HUDEP-2 (cell line): ENCODE results near the gene CALCOCO1.

Experiments
- DNase-seq, 76 experiments: peaks; one replicate each; lab custom pipeline; 2025; ENCODE audit not compliant: unreplicated experiment in 76 of 76; lab: John Stamatoyannopoulos, UW

Gene CALCOCO1

DNA sequence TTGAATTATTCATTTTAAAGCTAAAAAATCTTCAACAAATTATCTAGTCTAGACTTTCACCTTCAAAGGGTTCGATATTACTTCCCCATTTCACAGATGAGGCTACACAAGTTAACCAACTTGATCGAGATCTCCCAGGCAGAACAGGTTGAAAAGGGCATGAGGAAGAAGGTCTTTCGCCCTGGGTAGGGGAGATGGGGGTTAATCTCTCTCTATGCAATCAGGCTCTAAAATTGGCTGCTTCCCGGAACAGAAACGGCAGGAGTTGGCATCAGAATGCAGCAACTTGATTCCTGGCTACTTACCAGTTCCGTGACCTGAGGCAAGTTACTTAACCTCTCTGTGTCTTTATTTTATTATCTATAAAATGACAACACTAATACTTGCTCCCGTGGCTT is 26.9 kb upstream of the CALCOCO1 start:
- DNase-seq, result no peak

DNA sequence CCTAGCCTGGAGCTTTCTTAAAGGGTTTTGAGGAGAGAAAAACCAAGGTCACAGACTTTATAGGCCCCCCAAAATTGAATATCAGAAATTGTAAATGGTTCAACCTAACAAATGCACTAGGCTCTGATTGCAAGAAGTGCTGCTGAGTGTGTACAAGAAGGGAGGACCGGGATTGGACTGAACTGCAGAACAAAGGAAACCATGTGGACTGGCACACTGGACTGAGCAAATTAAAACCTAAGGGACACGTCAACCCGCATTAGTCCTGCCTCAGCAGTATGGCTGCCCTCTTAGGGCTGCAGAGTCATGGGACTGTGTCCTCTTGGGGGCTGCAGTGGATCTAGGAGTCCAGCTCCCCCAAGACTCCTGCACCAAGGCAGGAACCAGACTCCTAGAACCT is 25.4 kb upstream of the CALCOCO1 start:
- DNase-seq, result no peak

DNA sequence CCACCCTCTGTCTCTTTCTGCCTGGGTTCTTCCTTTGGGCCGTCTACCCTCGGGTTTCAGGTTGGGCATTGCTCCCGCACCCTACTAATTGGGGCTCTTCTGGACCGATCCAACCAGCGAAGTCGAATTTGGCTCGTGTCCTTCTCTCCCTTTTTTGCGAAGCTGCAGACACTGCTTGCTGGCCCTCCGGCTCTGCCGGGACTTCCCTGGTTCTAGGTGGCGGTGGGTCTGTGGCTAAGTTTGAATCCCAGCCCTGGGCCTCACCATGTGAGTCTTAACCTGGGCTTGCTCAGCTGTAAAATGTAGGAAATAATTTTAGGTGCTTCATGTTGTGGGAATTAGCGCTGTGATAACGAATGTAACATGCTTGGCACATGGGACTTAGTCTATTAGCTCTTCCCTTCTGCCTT is 24.9 kb upstream of the CALCOCO1 start:
- DNase-seq, result no peak

GRCh38 chr12:53751336-53752191 is 24.3 kb upstream of the CALCOCO1 start, which contains the start of gene CISTR:
CISTR (minus strand) TSS chr12:53751979.
- DNase-seq, result no peak

DNA sequence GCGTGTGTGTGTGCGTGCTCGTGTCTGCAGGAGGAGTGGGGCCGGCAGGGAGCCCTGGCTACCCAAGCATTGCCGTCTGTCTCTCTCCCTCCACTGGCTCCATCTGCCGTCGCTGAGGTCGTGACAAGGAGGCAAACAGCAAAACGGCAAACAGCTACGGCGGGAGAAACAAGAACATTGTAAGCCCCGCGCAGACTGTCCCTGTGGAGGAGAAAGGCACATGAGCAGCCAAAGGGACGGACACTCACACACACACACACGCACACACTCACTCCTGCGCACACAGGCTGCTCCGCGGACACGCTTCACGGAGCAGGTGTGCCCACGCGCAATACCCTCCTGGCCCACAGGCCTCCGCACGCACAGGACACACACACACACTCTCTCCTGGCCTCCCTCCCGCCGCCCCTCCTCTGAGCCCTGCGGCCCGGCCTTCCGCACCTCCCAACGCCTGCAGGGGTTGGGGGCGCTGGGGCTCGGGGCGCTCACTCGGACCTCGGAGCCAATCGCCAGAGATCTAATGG is 23.6 kb upstream of the CALCOCO1 start:
- no peak for DNase-seq

DNA sequence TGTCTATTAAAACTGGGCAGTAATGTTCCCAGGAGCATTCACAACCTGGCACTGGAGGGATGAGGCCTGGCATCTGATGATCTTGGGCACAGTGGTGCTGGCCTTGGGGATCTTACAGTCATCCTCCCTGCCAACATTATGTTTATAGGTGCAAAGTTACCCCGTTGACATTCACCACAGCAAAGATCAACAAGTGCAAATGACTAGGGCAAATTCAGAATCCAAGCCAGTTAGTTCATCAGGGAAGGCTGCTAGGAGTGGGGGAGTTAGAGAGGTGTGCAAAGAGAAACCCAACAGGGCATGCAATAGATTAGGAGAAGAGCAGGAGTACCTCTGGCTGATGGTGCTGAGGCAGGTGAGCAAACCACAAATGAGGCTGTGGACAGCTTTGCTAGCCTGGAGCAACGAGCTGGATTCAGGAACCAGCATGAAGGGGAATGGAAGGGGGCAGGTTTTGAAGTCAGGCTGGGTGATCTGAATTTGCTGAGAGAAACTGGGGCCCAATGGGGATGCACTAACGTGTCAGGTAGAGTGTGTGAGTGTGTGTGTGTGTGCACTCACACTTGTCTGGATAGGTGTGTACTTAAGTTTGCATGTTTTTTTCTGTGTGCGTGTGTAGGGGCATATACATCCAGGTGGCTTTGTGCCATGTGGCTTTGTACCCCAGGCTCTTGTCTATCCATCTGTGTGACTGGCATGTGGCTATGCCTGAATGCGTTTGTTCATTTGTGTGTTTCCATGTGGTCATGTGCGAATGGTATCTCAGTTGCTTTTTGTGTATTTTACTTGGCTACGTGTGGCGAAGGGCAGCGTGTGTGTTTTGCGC is 22.9 kb upstream of the CALCOCO1 start:
- DNase-seq, result no peak

DNA sequence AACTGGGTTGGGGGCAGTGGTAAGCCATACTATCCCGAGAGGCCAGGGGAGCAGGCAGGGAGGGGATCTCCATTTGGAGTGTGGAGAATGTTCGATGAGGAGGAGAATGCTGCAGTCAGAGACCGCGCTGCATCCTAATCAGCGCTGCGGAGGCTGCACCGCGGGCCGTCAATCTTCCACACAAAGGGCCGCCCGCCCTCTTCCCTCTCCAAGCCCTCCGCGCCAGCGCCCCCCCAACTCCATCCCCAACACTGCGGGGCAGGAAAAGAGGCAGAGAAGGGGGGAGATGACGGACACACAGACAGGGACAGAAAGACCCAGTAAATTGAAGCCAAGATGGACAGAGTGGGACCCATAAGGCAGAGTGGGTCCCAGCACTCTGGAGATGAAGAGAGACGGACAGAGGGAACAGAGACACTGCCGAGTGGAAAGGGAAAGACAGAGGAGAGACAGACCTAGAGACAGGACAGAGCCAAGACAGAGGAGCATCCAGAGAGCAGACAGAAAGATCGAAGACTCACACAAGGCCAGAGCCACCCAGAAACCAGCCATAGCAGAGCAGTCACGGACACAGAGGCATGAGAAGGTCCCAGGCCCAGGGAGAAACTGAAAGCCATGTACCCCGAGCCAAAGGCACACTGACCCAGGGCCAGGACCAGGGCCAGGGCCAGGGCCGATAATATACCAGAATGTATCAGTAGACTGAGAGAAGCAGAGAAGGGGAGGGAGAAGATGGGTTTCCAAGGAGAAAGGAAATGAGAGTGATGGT is 21.0 kb upstream of the CALCOCO1 start:
- no peak for DNase-seq

- no peak for DNase-seq
These were observed 19.8 kb upstream of the CALCOCO1 start for GRCh38 chr12:53747095-53747494.

- peak in 73 of 76 experiments; percentile 15 to 88 (median 71) for DNase-seq
These were observed 19.4 kb upstream of the CALCOCO1 start for GRCh38 chr12:53746592-53747092.

DNA sequence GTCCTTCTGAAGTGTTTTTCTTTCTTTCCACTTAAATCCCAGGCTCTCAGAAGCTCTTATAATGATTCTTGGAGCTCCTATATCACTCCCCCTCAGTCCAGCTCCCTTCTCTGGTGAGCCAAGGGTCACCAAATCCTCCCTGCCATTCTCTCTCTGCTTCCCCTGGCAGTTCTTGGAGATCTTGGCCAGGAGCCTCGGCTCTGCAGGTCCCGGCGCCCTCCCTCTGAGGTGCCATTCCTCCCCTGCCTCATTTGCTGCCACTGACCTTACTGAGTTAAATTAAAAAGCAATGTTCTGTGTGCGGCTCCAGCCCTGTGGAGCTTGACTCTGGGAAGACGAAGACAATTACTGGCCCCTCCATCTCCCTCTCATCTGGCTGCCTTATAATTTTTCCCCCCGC is 17.5 kb upstream of the CALCOCO1 start:
- no peak for DNase-seq

DNA sequence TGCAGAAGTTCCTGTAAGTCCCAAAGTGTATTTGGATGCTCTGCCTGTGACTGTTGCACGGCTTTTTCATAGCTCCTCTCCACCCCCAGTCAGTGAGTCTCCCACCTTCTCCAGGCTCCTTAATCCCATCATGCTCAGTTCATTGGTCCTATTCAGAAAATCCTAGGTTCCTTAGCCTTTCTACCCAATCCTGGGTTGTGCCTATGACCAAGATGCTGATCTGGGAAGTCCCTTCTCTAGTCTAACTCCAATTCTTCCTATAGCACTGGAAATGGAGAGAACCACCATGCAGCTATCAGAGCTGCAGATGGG is 16.8 kb upstream of the CALCOCO1 start:
- DNase-seq, result no peak

GRCh38 chr12:53743266-53744129 is 16.2 kb upstream of the CALCOCO1 start:
- peak in 36 of 76 experiments; percentile 5 to 55 (median 22) for DNase-seq

GRCh38 chr12:53740130-53740491 is 12.9 kb upstream of the CALCOCO1 start:
- DNase-seq, result no peak

DNA sequence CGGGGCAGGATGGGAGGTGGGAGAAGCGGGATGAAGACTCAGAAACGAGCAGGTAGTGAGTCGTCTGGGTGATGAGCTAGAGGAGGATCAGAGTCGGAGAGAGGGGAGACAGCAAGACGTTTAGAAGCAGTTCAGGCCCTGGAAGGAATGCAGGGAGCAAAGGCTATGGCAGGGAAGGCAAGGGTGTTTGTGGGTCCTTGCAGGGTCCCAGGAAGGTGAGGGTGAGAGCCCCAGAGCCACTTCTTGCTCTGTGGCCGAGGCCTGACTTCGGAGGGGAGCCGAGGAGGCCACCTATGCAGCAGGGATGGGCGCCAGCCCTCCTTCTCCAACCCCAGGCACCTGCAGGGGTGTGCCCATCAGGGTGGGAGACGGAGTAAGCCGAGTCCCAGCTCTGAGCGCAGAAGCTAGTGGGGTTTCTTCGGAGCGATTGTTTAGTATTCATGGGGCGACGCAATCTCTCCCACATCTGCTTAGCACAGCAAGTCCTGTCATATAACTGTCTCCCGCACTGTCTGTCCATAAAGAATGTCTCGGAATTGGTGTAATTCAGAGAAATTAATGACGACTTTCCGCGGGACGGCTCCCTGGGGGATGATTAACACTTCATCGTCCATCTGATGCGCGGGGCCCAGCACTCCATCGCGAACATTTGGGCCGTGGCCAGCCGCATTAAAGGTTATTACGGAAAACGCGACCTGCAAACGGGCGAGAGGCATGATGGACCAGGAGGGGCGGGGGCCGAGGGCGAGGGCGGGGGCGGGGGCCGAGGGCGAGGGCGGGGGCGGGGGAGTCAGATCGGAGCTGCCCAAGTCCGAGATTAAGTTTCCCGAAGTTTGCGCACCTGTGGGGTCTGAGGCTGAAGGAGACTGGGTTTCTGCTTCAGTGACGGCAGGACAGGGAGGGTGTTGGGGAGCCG is 12.2 kb upstream of the CALCOCO1 start:
- DNase-seq, result no peak

DNA sequence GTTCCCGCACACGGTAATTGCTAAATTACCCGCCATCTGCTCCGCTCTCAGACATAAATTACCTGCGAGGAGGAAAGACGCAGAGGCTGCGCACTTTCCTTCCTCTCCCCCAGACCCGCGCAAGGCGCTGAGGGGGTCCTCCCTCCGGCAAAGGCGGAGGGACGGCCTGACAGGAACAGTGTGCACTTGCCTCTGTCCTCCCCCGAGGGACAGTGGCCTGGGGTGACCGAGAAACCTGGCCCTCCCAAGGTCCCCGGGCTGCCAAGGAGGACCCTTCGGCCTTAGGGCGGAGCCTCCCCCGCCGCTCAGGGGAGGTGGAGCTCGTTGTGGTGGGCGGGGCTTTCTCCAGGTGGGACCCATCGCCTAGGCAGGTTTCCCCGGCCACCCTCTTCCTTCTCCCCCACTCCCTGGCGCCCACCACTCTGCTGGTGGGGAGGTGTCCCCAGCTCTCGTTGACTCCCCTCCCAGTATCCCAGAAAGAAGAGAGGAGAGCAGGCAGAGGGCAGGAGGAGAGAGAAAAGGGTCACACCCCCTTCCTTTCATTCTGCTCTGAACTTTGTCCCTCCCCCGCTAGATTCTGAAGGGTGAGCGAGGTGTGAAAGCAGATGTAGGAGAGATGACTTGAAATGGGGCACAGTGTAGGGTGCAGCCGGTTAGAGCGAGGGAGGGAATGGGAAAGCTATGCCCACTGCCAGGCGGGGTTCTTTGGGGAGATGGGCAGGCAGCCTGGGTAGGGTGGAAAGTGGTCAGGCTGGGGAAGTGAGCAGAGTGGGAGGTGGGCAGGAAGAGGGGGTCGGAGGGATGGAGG is 11.4 kb upstream of the CALCOCO1 start:
- DNase-seq, result no peak

DNA sequence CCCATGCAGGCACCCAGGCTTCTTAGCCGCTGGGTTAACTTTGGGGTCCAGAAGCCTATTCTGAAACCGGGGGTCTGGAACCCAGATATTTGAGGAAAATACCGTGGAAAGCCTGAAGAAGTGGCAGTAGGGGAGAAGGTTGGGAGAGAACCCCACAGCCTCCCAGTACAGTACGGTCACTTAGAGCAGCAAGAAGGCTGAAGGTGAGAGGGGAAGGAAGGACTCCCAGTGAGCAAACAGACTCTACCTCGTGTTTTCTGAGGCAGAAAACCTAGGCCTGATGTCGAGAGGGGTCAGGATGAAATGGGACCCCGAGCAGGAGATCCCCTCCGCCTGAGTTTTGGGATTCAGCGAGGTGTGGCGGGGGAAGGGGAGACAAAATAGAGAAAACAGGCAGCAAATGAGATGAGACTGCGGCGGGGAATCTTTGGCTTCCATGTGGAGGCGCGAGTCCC is 10.7 kb upstream of the CALCOCO1 start:
- no peak for DNase-seq

DNA sequence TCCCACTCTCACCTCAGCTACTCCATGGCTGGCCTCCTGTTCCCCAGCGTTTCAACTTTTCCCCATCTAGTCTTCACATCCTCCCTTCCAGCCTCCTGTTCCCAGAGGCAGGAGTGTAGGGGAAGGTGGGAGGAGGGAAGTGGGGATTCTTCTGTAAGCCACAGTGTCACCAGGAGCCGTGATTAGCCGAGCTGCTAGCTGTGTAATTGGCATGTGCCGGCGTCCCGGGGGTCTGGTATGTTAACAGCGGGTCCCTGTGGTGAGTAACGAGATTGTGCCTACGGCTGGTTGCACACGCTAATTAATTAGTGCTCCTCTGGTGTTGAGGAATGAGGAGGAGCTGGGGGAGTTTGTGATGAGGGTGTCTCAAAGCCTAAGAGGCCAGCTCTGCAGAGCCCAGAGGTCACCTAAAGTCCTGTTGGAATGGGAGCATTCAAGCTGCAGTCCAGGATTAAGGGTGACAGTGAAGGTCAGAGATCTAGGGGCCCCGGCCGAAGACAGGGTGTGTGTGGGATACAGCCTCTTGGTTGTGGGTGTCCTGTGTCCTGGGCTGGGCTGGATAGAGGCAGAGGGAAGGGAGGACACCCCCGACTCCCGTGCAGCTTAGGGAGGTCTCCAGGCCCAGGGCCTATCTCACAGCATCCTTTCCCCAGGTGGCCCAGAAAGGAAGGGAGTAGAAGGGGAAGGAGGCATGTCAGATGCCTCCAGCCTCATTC is 10.0 kb upstream of the CALCOCO1 start:
- DNase-seq, result no peak
